KG1 (cell line): ENCODE results near the gene ITSN1.
"Not testable (repeated sequence)": the region's sequence is repeated elsewhere in the genome, so short reads cannot be mapped to it uniquely, and the experiment has no call there.

Source experiments
- DNase-seq: peaks from one replicate; lab custom pipeline; 2025; lab: John Stamatoyannopoulos, UW

The ITSN1 gene

GRCh38 chr21:33642027-33642895 is at the start of gene ITSN1:
TSS of gene ITSN1 (plus strand) at chr21:33642501. CDS start at chr21:33718829, 76,328 bp downstream.
- peak; percentile 92 for DNase-seq

- no peak for DNase-seq
Observed at GRCh38 chr21:33598051-33598450, 44.2 kb upstream of the ITSN1 start.

- no peak for DNase-seq
Observed at GRCh38 chr21:33608559-33608958, 33.7 kb upstream of the ITSN1 start.

- DNase-seq = no peak
Observed at GRCh38 chr21:33611006-33611744, 31.1 kb upstream of the ITSN1 start.

GRCh38 chr21:33617565-33617964 is 24.7 kb upstream of the ITSN1 start:
- not testable (repeated sequence) for DNase-seq

GRCh38 chr21:33618407-33618806 is 23.9 kb upstream of the ITSN1 start:
- DNase-seq = no peak

GRCh38 chr21:33619726-33620125 is 22.6 kb upstream of the ITSN1 start:
- DNase-seq = no peak

GRCh38 chr21:33622253-33622652 is 20.0 kb upstream of the ITSN1 start:
- no peak for DNase-seq

- DNase-seq = not testable (repeated sequence)
Observed at GRCh38 chr21:33626151-33626550, 16.1 kb upstream of the ITSN1 start.

GRCh38 chr21:33634254-33634653 is 8.0 kb upstream of the ITSN1 start:
- DNase-seq = no peak

GRCh38 chr21:33640697-33641351 is 1.5 kb upstream of the ITSN1 start:
- no peak for DNase-seq

GRCh38 chr21:33641352-33642026 is 812 bp upstream of the ITSN1 start, which contains the start of gene CRYZL1:
TSS of gene CRYZL1 (minus strand) at chr21:33641741. CDS start at chr21:33631551, 10,190 bp downstream.
- peak; percentile 97 for DNase-seq

- no peak for DNase-seq
Observed at GRCh38 chr21:33642896-33643657, 776 bp downstream of the ITSN1 start.

- DNase-seq = no peak
Observed at GRCh38 chr21:33643658-33644311, 1.5 kb downstream of the ITSN1 start.

- no peak for DNase-seq
Observed at GRCh38 chr21:33644383-33645074, 2.2 kb downstream of the ITSN1 start.

- no peak for DNase-seq
Observed at GRCh38 chr21:33645730-33646129, 3.4 kb downstream of the ITSN1 start.

GRCh38 chr21:33647587-33647986 is 5.3 kb downstream of the ITSN1 start:
- no peak for DNase-seq

- DNase-seq = no peak
Observed at GRCh38 chr21:33648555-33648954, 6.3 kb downstream of the ITSN1 start.

- DNase-seq = no peak
Observed at GRCh38 chr21:33650230-33650629, 7.9 kb downstream of the ITSN1 start.

GRCh38 chr21:33650929-33651509 is 8.7 kb downstream of the ITSN1 start:
- no peak for DNase-seq
